Measurements from ENCODE around the gene NKX6-2. TPM values are rescaled to one million over a fixed set of nuclear protein-coding genes. Genes with fewer than 3 reads are reported as not detected.

The NKX6-2 gene
- total RNA-seq, 1 donor from 2014 or later: not detected

- H3K4me1 ChIP-seq: no peaks in the 10 kb centered on the region
- DNase-seq (no peak), ATAC-seq (no peak)
- H3K4me3 ChIP-seq: no peak overlapping the region
- no peaks in the 10 kb centered on the region for H3K36me3 ChIP-seq
- H3K27me3 ChIP-seq (ENCODE audit: low read depth): peaks cover 41% of the 10 kb centered on the region
- intact Hi-C loops (cut with DNase I): no loop called here
- TF ChIP-seq CTCF (IDR thresholded peaks at IDR 0.05): no peak
- H3K27ac ChIP-seq: no peak overlapping the region
- H3K9me3 ChIP-seq: no peaks in the 10 kb centered on the region
Measured at GRCh38 chr10:132815168-132815857, 29.4 kb upstream of the NKX6-2 start.

- Histone ChIP-seq H3K4me3 (no peak overlapping the region), H3K4me1 (no peaks in the 10 kb centered on the region), H3K27me3 (ENCODE audit: low read depth) (peaks cover 48% of the 10 kb centered on the region), H3K27ac (no peak overlapping the region), H3K9me3 (no peaks in the 10 kb centered on the region), H3K36me3 (no peaks in the 10 kb centered on the region)
- TF ChIP-seq CTCF (IDR thresholded peaks at IDR 0.05): no peak
- peak; percentile 34 for DNase-seq
- ATAC-seq: no peak
- intact Hi-C loops (cut with DNase I): no loop called here
Measured at GRCh38 chr10:132814469-132814856, 28.5 kb upstream of the NKX6-2 start.

- no peak for ATAC-seq
- Histone ChIP-seq H3K36me3 (no peaks in the 10 kb centered on the region), H3K27ac (no peak overlapping the region), H3K27me3 (ENCODE audit: low read depth) (peaks cover 54% of the 10 kb centered on the region), H3K4me1 (no peaks in the 10 kb centered on the region), H3K9me3 (no peaks in the 10 kb centered on the region), H3K4me3 (no peak overlapping the region)
- no peak for TF ChIP-seq CTCF (IDR thresholded peaks at IDR 0.05)
- no peak for DNase-seq
- intact Hi-C loops (cut with DNase I): no loop called here
Measured at GRCh38 chr10:132813560-132814468, 27.9 kb upstream of the NKX6-2 start.

- H3K27me3 ChIP-seq (ENCODE audit: low read depth): peaks cover 52% of the 10 kb centered on the region
- no peaks in the 10 kb centered on the region for H3K9me3 ChIP-seq
- H3K36me3 ChIP-seq: no peaks in the 10 kb centered on the region
- no peaks in the 10 kb centered on the region for H3K4me1 ChIP-seq
- no peak for DNase-seq
- TF ChIP-seq CTCF (IDR thresholded peaks at IDR 0.05): no peak
- no peak for ATAC-seq
- H3K27ac ChIP-seq: no peak overlapping the region
- intact Hi-C loops (cut with DNase I): no loop called here
- no peak overlapping the region for H3K4me3 ChIP-seq
Measured at GRCh38 chr10:132813001-132813401, 27.1 kb upstream of the NKX6-2 start.

- Histone ChIP-seq H3K9me3 (no peaks in the 10 kb centered on the region), H3K4me3 (no peak overlapping the region), H3K27me3 (ENCODE audit: low read depth) (peaks cover 47% of the 10 kb centered on the region), H3K27ac (no peak overlapping the region), H3K4me1 (no peaks in the 10 kb centered on the region), H3K36me3 (no peaks in the 10 kb centered on the region)
- ATAC-seq: no peak
- intact Hi-C loops (cut with DNase I): no loop called here
- TF ChIP-seq CTCF (IDR thresholded peaks at IDR 0.05): no peak
- DNase-seq: no peak
Measured at GRCh38 chr10:132812520-132812919, 26.6 kb upstream of the NKX6-2 start.

Data from lower lobe of right lung (tissue), 2 donors.